ENCODE data around the gene COX6A2. TPM values are rescaled to one million over a fixed set of nuclear protein-coding genes. Genes with fewer than 3 reads are reported as not detected.
"Not testable (repeated sequence)": the region's sequence is repeated elsewhere in the genome, so short reads cannot be mapped to it uniquely, and the experiment has no call there.

Gene COX6A2
- total RNA-seq, 1 experiment from 2014 or later: not detected

DNA sequence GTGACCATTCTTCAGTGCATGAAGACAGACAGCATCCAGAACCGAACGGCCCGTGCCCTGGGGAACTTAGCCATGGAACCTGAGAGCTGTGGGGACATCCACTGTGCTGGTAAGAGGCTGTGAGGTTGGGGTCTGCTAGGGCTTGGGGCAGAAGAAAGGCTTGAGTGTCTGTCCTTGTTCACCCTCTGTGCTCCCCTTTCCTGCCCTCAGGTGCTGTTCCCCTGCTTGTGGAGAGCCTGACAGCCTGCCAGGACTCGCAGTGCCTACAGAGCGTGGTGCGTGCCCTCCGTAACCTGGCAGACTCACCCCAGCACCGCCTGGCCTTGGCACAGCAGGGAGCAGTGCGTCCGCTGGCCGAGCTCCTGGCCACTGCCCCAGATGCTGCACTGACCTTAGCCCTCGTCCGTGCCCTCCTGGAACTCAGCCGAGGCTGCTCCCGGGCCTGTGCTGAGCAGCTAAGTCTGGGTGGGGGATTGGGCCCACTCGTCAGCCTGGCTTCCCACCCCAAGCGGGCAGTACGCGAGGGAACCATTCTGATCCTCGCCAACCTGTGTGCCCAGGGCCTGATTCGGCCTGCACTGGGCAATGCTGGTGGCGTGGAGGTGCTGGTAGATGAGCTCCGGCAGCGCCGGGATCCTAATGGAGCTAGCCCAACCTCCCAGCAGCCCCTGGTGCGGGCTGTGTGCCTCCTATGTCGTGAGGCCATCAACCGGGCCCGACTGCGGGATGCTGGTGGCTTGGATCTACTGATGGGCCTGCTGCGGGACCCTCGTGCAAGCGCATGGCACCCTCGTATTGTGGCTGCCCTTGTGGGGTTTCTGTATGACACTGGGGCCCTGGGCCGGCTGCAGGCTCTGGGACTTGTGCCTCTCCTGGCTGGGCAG is 34.0 kb upstream of the COX6A2 start:
- DNase-seq (ENCODE audit: low read depth): no peak

DNA sequence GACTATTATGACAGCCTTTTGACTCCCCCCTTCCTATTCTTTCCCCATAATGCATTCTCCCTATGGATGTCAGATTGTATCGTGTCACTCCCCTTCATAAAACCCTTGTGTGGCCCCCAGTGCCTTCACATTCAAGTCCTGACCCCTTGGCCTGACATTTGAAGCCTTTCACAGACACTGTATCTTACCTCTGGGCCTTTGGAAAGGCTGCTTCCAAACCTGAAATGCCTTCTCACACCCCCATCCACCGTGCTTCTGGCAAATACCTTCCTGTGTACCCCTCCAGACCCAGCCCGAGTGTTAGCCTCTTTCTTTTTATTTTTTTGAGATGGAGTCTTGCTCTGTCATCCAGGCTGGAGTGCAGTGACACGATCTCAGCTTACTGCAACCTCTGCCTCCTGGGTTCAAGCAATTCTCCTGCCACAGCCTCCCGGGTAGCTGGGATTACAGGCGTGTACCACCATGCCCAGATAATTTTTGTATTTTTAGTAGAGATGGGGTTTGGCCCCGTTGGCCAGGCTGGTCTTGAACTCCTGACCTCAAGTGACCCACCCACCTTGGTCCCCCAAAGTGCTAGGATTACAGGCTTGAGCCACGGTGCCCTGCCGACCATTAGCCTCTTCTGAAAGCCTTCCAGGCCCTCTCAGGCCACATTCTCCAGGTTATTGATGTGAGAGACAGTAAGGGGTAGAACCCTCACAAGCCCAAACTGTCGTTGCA is 33.2 kb upstream of the COX6A2 start:
- DNase-seq (ENCODE audit: low read depth): no peak

DNA sequence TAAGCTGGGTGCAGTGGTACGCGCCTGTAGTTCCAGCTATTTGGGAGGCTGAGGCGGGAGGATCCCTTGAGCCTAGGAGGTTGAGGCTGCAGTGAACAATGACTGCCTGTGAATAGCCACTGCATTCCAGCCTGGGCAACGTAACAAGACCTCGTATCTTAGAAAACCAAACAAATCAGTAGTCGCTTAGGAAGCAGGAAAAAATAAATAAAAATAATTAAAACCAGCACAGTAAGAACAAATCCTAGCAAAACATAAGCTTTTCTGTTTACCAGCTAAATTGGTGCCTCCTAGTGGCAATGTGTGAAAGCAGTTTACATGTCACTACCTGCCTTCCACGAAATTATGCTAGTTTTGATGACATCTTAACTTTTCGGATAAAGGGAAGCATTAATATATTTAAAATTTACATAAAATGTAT is 32.4 kb upstream of the COX6A2 start:
- peak; percentile 58 for DNase-seq (ENCODE audit: low read depth)

DNA sequence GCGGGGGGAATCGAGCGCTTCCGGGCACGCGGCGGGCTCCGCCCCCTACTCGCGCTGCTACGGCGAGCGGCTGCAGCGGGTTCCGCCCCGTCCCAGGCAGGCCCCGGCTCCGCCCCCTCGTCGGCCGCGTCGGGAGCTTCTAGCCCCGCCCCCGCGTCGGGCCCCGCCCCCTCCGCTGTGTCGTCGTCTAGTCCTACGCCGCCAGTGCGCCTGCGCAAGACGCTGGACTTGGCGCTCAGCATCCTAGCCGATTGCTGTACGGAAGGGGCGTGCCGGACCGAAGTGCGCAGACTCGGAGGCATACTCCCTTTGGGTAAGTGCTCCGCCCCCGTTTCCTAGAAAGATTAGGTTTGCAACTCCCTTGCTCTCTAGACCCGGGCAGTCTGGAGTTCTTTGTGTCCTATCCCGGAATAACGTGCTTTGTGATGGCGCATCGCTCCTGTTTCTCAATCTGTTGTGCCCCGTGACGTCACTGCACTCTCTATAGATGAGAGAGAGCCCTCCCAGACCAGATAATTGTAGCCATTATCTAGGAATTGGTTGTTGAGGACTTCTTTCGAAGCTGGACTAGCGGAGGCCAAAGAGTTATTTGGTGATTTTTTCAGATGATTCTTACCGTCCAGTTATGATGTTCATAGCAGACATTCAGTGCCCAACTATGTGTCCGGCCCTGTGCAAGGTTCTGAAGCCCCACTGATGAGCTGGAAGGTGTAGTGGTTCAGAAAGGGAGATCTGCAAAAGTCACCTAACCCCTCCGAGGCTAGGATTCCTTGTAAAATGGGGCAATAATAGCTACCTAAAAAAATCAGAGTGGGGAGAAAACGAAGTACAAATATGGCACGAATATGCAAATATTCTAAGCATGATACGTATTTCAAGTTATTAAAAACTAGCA is 31.8 kb upstream of the COX6A2 start:
- peak; percentile 98 for DNase-seq (ENCODE audit: low read depth)

DNA sequence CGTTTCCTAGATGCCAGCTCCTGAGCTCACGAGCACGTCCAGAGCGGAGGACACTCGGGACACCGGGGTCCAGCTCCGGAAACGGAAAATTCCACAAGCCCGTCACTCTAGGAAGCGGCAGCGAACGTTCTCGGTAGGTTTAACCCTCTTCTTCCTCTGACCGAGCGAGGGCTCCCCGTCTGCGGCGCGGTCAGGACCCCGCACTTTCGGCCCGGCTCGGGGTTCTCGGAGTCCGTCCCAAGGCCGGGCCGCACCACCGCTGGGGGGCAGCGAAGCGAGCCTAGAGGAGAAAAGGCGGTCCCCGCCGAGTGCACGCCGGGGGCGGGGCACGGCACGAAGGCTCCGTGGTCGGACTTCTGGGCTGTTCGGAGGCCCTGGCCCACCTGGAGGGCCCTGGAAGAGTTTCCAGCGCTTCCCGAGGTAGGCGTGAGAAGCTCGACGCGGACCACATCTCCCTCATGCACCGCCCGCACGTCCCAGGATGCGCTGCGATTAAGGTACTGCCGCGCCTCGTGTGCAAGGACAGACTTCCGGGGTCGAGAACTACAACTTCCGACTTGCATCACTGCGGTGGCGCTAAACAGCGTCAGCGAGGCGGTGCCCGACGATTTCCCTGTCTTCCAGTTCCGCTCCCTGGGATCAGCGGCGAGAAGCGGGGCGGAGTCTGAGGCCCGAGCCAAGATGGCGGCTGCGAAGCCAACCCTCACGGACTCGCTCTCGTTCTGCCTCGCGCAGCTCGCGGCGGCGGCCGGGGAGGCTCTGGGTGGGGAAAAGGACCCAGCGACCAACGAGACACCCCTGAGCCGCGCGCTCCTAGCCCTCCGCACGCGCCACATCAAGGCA is 30.9 kb upstream of the COX6A2 start, which contains the start of gene ARMC5:
Gene ARMC5, plus strand, starts transcription at position 658 of the 843 bp plus-strand sequence. Its CDS starts 24 bp downstream, at position 682.
- DNase-seq (ENCODE audit: low read depth): peak; percentile 98

DNA sequence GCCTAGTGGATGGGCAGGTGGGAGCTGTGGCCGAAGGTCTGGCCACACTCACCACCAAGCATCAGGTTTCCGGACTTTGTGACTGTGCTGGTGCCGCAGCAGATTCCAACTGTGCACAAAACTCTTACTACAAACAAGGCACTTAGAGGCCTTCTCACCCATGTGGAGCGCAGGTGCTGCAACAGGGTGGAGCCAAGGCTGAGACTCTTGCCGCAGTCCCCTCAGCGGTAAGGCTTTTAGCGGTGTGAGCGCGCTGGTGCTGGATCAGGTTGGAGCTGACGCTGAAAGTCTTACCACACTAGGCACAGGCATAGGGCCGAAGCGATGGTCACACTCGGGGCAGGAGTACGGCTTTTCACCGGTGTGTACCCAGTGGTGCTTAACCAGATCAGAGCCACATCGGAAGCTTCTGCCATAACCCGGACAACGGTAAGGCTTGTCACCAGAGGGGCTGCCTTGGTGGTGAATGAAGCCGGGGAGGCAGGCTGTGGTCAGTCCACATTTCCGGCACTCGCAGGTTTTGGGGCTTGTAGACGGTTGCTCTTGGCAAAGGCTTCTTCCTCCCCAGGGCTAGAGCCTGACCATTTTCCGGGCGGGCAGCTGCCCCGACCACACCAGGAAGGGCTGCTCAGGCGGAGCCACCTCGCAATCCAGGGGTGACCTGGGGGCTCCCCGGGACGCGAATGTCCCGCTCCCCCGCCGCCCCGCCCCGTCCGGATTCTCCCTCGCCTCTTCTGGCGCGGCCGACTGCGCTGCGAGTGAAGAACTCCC is 30.1 kb upstream of the COX6A2 start:
- peak; percentile 69 for DNase-seq (ENCODE audit: low read depth)

GRCh38 chr16:31456988-31457360 is 28.8 kb upstream of the COX6A2 start:
- DNase-seq (ENCODE audit: low read depth): no peak

GRCh38 chr16:31455601-31456314 is 27.6 kb upstream of the COX6A2 start:
- DNase-seq (ENCODE audit: low read depth): peak; percentile 27

DNA sequence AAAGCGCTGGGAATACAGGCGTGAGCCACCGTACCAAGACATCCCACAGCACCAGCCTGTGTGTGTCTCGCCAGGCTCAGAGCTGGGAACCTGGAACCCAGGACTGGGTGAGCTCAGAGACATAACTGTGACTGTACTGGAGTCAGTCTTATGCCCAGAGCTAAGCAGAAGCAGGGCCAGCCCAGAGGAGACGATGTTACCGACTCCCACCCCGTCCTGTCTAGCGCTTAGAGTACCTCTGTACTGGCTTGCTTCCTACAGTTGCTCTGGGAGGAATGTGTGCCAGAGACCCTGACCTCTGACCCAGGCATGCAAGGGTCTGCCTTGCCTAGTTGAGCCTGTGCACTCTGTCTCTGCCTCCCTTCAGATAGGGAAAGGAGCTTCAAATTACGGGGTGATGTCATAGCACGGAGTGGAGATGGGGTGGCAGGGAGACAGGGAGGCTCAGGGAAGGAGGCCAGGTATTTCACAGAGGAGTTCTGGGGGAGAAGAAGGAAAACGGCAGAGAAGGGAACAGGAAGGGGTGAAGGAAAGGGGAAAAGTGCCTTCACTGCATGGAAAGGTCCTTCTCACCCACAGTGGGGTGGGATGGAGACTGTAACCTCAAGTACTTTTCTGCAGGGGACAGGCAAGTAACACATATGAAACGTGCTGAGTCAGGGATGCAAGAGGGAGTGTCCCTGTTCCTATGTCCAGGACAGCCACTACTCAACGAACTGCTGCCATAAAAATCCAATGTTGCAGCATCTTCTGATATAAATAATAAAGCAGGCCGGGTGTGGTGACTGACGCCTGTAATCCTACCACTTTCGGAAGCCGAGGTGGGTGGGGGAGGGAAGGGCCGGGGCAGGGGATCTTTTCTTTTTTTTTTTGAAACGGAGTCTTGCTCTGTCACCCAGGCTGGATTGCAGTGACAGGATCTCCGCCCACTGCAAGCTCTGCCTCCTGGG is 25.4 kb upstream of the COX6A2 start:
- peak; percentile 82 for DNase-seq (ENCODE audit: low read depth)

DNA sequence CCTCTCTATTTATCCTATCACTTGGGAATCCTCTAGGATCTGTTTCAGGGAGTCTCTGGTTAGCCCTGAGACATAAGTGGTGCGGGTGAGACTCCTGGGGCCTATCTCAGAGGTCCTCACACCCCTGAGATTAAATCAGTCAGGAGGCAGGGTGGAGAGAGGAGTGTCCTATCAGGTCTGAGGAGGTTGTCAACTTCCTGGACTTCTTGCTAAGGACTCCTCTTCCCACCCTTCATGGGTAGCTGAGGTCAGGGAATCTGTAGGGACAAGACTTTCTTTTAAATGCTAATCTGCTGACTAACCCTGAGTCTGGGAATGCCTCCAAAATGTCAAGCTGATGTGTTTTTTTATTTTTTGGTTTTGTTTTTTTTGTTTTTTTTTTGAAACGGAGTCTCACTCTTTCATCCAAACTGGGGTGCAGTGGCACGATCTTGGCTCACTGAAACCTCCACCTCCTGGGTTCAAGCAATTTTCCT is 24.5 kb upstream of the COX6A2 start:
- peak; percentile 95 for DNase-seq (ENCODE audit: low read depth)

DNA sequence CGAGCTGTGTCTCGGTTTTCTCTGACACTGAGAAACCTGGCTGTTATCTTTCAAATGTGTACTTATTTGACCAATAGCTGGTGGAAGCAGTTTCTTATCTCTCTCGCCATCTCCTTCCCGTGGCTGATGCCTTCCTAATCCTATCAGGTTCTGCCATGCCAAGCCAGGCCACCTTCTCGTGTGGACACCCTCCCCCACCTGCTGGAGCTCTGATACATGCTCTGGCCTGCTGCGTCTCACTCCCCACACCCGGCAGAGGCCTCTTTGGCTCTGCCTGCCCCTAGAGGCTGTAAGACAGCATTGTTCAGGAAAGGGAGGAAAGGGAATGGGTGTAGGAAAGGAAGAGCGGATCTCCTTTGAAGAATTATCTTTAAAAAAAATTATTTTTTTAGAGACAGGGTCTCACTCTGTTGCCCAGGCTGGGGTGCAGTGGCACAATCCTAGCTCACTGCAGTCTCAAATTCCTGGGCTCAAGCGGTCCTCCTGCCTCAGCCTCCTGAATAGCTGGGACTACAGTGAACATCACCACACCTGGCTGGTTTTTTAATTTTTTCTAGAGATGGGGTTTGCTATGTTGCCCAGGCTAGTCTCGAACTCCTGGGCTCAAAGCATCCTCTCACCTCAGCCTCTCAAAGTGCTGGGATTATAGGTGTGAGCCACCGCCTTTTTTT is 23.7 kb upstream of the COX6A2 start:
- DNase-seq (ENCODE audit: low read depth): peak; percentile 69

DNA sequence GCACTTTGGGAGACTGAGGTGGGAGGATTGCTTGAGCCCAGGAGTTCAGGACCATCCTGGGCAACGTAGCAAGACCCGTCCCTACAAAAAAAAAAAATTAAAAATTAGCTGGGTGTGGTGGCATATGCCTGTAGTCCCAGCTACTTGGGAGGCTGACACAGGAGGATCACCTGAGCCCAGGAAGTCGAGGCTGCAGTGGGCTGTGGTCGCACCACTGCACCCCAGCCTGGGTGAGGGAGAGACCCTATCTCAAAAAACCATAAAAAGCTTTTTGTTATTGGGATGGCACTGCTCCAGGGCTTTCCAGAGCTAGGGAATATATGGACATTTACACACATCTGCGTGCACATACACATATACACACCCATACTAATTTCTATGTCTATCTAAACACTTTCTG is 23.0 kb upstream of the COX6A2 start:
- no peak for DNase-seq (ENCODE audit: low read depth)

DNA sequence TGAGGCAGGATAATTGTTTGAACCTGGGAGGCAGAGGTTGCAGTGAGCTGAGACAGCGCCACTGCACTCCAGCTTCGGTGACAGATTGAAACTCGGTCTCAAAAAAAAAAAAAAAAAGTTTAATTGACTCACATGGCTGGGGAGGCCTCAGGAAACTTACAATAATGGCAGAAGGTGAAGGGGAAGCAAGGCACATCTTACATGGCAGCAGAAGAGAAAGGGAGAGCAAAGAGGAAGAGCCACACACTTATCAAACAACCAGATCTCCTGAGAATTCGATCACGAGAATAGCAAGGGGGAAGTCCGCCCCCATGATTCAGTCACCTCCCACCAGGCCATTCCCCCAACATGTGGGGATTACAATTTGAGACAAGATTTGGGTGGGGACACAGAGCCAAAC is 17.8 kb upstream of the COX6A2 start:
- DNase-seq (ENCODE audit: low read depth): not testable (repeated sequence)

DNA sequence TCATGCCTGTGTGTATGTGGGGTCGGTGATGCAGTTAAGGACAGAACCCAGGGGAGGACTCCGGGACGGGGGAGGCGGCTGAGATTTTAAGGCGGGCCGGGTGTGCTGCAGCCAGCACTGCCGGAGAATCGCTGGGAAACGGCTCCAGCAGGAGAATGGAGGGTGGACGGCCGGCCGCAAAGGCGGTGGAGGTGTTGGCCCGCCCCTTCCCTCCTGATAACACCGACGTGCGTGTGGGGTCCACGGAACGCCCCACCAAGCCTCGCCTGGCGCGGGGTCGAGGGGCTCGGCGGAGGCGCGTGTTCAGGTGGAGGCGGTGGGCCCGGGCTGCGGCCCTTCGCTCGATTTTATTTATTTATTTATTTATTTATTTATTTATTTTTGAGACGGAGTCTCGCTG is 13.8 kb upstream of the COX6A2 start:
- DNase-seq (ENCODE audit: low read depth): no peak

DNA sequence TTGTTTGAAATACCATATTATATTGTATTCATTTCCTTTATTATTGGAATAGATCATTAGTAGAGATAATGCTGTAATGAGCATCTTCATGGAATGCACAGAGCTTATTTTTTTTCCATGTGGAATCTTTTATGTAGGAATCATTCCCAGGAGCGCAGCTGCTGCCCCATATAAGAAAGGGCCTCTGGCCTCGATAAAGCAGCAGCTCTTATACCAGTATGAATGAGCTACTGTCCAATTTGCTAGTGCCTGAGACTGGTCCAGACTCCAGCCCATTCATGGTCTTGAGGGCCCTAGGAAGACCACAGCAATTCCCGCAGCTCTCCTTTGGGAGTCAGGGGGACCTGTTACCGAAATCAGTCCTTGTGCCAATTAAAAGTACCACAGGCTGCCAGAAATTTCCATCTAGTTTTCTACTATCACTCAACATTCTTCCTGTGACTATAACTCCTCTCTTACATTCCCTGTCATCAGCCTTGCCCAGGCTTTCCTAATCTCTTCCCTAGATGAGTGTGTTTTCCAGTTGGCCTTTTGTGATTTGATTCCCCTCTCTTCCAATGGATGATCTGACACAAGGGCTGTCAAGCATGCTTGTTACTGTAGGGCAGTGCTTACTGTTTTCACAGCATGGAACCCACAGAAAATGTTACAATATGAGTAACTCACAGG is 12.5 kb upstream of the COX6A2 start:
- no peak for DNase-seq (ENCODE audit: low read depth)

DNA sequence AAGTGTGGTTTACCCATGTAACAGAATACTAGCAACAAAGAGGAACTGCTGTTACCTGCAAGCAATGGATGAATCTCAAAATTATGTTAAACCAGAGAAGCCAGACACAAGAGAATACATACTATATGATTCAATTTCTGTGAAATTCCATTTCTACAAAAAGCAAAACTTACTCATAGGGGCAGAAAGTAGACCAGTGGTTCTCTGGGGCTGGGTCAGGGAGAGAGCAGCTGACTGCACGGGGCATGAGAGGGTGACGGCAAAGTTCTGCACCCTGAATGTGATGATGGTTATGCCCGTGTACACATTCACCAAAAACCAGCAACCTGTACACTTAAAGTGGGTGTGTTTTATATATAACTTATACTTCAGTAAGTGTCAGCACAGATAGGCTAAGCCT is 11.4 kb upstream of the COX6A2 start:
- DNase-seq (ENCODE audit: low read depth): no peak

DNA sequence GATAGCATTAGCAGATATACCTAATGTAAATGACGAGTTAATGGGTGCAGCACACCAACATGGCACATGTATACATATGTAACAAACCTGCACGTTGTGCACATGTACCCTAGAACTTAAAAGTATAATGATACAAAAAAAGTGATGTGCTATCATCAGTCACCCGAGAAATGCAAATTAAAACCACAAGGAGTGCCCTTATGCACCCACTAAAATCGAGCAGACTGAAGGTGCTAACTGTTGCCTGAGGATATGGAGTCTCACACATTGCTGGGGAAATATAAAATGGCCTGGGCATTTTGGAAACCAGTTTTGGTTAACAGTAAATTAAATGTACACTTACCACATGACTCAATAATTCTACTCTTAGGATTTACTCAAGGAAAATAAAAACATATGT is 10.9 kb upstream of the COX6A2 start:
- DNase-seq (ENCODE audit: low read depth): not testable (repeated sequence)
